ENCODE results near the gene SLC6A1.

DNA sequence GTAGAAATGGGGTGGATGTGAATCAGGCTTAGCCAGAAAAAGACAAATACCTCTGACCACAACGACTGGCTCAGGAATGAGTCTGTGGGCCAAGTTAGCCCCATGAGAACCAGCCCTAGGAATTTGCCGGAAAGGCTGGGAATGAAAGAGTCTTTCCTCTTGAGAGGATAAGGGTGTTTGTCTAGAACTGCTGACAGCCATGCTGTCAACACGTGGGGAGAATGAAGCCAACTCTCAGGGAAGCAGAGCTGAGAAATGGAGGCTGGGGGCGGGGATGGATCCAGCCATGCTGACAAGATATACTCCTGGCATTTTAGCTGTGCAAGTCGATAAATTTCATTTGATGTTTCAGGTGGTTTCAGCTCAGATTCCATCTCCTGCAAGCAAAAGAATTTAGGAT is 10.6 kb upstream of the SLC6A1 start:
- TF ChIP-seq SUZ12 (IDR thresholded peaks at IDR 0.05; ENCODE audit: extremely low read depth, insufficient read depth, insufficient read length) (no peak), ZNF274 (IDR thresholded peaks at IDR 0.05; ENCODE audit: low read depth, low read length) (no peak)
